HL-60 (cell line): Measurements from ENCODE around the gene TMEM151B.

Source experiments
- CTCF ChIP-seq: IDR thresholded peaks from one replicate; pipeline ENCODE4 v1.5.1; 2011; ENCODE audit warnings: low read length, control low read depth, inconsistent platforms; ENCODE audit not compliant: insufficient read depth
- GABPA ChIP-seq: IDR thresholded peaks from 2 replicates; pipeline ENCODE4 v1.6.1; 2012; ENCODE audit warnings: low read depth
- POLR2AphosphoS5 ChIP-seq: IDR thresholded peaks from 2 replicates; pipeline ENCODE4 v1.6.1; 2012; ENCODE audit warnings: low read depth
- TF ChIP-seq, protein P1 (sequence below): IDR thresholded peaks from 2 replicates; pipeline ENCODE4 v1.6.1; 2012; ENCODE audit warnings: low read depth; ENCODE audit not compliant: insufficient replicate concordance

- no peak for TF ChIP-seq CTCF
- no peak for TF ChIP-seq POLR2AphosphoS5
- TF ChIP-seq GABPA, result no peak
- TF ChIP-seq, protein P1, sequence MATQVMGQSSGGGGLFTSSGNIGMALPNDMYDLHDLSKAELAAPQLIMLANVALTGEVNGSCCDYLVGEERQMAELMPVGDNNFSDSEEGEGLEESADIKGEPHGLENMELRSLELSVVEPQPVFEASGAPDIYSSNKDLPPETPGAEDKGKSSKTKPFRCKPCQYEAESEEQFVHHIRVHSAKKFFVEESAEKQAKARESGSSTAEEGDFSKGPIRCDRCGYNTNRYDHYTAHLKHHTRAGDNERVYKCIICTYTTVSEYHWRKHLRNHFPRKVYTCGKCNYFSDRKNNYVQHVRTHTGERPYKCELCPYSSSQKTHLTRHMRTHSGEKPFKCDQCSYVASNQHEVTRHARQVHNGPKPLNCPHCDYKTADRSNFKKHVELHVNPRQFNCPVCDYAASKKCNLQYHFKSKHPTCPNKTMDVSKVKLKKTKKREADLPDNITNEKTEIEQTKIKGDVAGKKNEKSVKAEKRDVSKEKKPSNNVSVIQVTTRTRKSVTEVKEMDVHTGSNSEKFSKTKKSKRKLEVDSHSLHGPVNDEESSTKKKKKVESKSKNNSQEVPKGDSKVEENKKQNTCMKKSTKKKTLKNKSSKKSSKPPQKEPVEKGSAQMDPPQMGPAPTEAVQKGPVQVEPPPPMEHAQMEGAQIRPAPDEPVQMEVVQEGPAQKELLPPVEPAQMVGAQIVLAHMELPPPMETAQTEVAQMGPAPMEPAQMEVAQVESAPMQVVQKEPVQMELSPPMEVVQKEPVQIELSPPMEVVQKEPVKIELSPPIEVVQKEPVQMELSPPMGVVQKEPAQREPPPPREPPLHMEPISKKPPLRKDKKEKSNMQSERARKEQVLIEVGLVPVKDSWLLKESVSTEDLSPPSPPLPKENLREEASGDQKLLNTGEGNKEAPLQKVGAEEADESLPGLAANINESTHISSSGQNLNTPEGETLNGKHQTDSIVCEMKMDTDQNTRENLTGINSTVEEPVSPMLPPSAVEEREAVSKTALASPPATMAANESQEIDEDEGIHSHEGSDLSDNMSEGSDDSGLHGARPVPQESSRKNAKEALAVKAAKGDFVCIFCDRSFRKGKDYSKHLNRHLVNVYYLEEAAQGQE, result no peak
These were observed 79.8 kb downstream of the TMEM151B start for GRCh38 chr6:44349904-44350649.
